IMR-90 (cell line): ENCODE results near the gene ACOX3. TPM values are rescaled to one million over a fixed set of nuclear protein-coding genes. Genes with fewer than 3 reads are reported as not detected.

ENCODE experiments used
- ATAC-seq: fragments of 200-7000 bp; cut with Tn5 transposase; 2 replicates; pipeline ENCODE4 v1.9.1; 2020; ENCODE audit warnings: low read depth, mild to moderate bottlenecking, moderate library complexity
- BruUV-seq: library from RNA; stranded (reverse); fragments of 400-500 nt; replicated peaks from 2 replicates; lab custom pipeline; 2021; lab: Mats Ljungman, UMichigan
- CTCF ChIA-PET: fragments of 300-600 bp; formaldehyde crosslinking; extraction: SDS; loops from one replicate; lab custom pipeline; 2021; ENCODE audit warnings: antibody characterized with exemption; lab: Yijun Ruan, JAX
- POLR2A ChIA-PET: fragments of 300-600 bp; sonication (Branson Sonifier 250); formaldehyde crosslinking; loops from one replicate; lab custom pipeline; 2022; ENCODE audit warnings: antibody characterized with exemption; ENCODE audit not compliant: unreplicated experiment; lab: Charles Lee
- DNase-seq: peaks from one replicate; pipeline ENCODE4 v3.0.0; 2013
- H2AFZ ChIP-seq: replicated peaks from 2 replicates; pipeline ENCODE3; 2013; ENCODE audit warnings: low read length, mild to moderate bottlenecking; ENCODE audit not compliant: poor library complexity
- H2AK5ac ChIP-seq: 2 replicates; pipeline ENCODE4 v1.6.1; 2013; ENCODE audit warnings: low read depth, low read length, inconsistent platforms
- H2AK9ac ChIP-seq: replicated peaks from 2 replicates; pipeline ENCODE3; 2013; ENCODE audit warnings: mild to moderate bottlenecking, low read depth, low read length, moderate library complexity; ENCODE audit not compliant: poor library complexity
- H2BK120ac ChIP-seq: 2 replicates; pipeline ENCODE4 v1.6.1; 2013; ENCODE audit warnings: low read depth, low read length, inconsistent platforms
- H2BK15ac ChIP-seq: 3 replicates; pipeline ENCODE4 v1.6.1; 2013; ENCODE audit warnings: low read depth, low read length, inconsistent platforms
- H2BK20ac ChIP-seq: 2 replicates; pipeline ENCODE4 v1.6.1; 2013; ENCODE audit warnings: low read depth, mild to moderate bottlenecking, inconsistent platforms, low read length, moderate library complexity
- H2BK5ac ChIP-seq: 2 replicates; pipeline ENCODE4 v1.6.1; 2013; ENCODE audit warnings: mild to moderate bottlenecking, low read depth, low read length, inconsistent platforms; ENCODE audit not compliant: poor library complexity, severe bottlenecking
- H3K14ac ChIP-seq: replicated peaks from 2 replicates; pipeline ENCODE4 v1.6.1; 2013; ENCODE audit warnings: low read depth, low read length, inconsistent platforms
- H3K18ac ChIP-seq: 2 replicates; pipeline ENCODE4 v1.6.1; 2013; ENCODE audit warnings: low read depth, low read length, control low read depth
- H3K23ac ChIP-seq: 2 replicates; pipeline ENCODE4 v1.6.1; 2013; ENCODE audit warnings: low read depth, low read length, inconsistent platforms
- H3K27ac ChIP-seq: 2 replicates; pipeline ENCODE4 v1.5.1; 2013; ENCODE audit warnings: mild to moderate bottlenecking, control low read depth, low read length; ENCODE audit not compliant: insufficient read depth
- H3K27me3 ChIP-seq: 2 replicates; pipeline ENCODE4 v1.6.1; 2013; ENCODE audit warnings: low read length; ENCODE audit not compliant: control insufficient read depth, insufficient read depth
- H3K36me3 ChIP-seq: 2 replicates; pipeline ENCODE4 v1.6.1; 2013; ENCODE audit warnings: low read length, mixed read lengths; ENCODE audit not compliant: control insufficient read depth, insufficient read depth
- H3K4ac ChIP-seq: 2 replicates; pipeline ENCODE4 v1.6.1; 2013; ENCODE audit warnings: low read depth, low read length, inconsistent platforms
- H3K4me1 ChIP-seq: 2 replicates; pipeline ENCODE4 v1.6.1; 2013; ENCODE audit warnings: low read length, mixed read lengths; ENCODE audit not compliant: control insufficient read depth, insufficient read depth
- H3K4me2 ChIP-seq: 2 replicates; pipeline ENCODE4 v1.6.1; 2013; ENCODE audit warnings: low read depth, mild to moderate bottlenecking, control low read depth, low read length, moderate library complexity
- H3K4me3 ChIP-seq: 2 replicates; pipeline ENCODE4 v1.5.1; 2013; ENCODE audit warnings: low read depth, mild to moderate bottlenecking, control low read depth, low read length, moderate library complexity; ENCODE audit not compliant: insufficient read depth
- H3K56ac ChIP-seq: 2 replicates; pipeline ENCODE4 v1.6.1; 2013; ENCODE audit warnings: low read length, inconsistent platforms; ENCODE audit not compliant: insufficient read depth; ENCODE audit errors: extremely low read depth
- H3K79me1 ChIP-seq, 2 experiments: 2 replicates each; pipeline ENCODE4 v1.6.1; 2013; ENCODE audit warnings: low read length in 2 of 2, inconsistent platforms in 1 of 2, low read depth in 1 of 2
- H3K9ac ChIP-seq: 2 replicates; pipeline ENCODE4 v1.6.1; 2013; ENCODE audit warnings: low read depth, low read length, control low read depth
- H3K9me1 ChIP-seq: 2 replicates; pipeline ENCODE4 v1.6.1; 2013; ENCODE audit warnings: low read length, inconsistent platforms; ENCODE audit not compliant: insufficient read depth
- H3K9me3 ChIP-seq: 2 replicates; pipeline ENCODE4 v1.6.1; 2013; ENCODE audit warnings: low read length; ENCODE audit not compliant: control insufficient read depth, insufficient read depth
- H4K20me1 ChIP-seq: 2 replicates; pipeline ENCODE4 v1.6.1; 2013; ENCODE audit warnings: low read length, inconsistent platforms; ENCODE audit not compliant: insufficient read depth
- H4K5ac ChIP-seq: 2 replicates; pipeline ENCODE4 v1.6.1; 2013; ENCODE audit warnings: mild to moderate bottlenecking, low read depth, low read length, control low read depth
- H4K8ac ChIP-seq, 2 experiments: 2 replicates each; pipeline ENCODE4 v1.6.1; 2013; ENCODE audit warnings: low read depth in 2 of 2, low read length in 2 of 2, control low read depth in 1 of 2, inconsistent platforms in 1 of 2
- H4K91ac ChIP-seq: 2 replicates; pipeline ENCODE4 v1.6.1; 2013; ENCODE audit warnings: low read depth, low read length, inconsistent platforms; ENCODE audit not compliant: insufficient read depth
- NFE2L2 ChIP-seq: fragments of 150-350 bp; IDR thresholded peaks from 2 replicates; pipeline ENCODE4 v1.6.1; 2016; ENCODE audit warnings: low read depth, mild to moderate bottlenecking, low read length
- WGBS, 2 experiments: methylation state at CpG; one replicate each; pipeline versions ENCODE4 v1.1.5 to v1.1.7; 2013; ENCODE audit warnings: missing lambda C conversion rate in 2 of 2; ENCODE audit not compliant: insufficient read length in 1 of 2; ENCODE audit errors: extremely low coverage in 2 of 2; 5-methylcytosine and 5-hydroxymethylcytosine counted together
- dilution Hi-C: fragments of 300-500 bp; cut with HindIII; formaldehyde crosslinking; loops from one replicate; pipeline ENCODE4 v1.14.3; 2018; ENCODE audit warnings: low sequenced_read_pairs; ENCODE audit not compliant: unreplicated experiment
- in situ Hi-C: fragments of 300-500 bp; cut with MboI; formaldehyde crosslinking; loops from 3 replicates; pipeline ENCODE4 v1.14.3; 2019; ENCODE audit warnings: low sequenced_read_pairs, inconsistent platforms, mixed read lengths
- intact Hi-C: fragments of 100-400 bp; cut with micrococcal nuclease; formaldehyde crosslinking; loops from 2 replicates; pipeline ENCODE4 v1.10.0; 2022
- polyA plus RNA-seq, 3 experiments: library from polyadenylated mRNA; depleted of rRNA; stranded (reverse); fragments of >200 nt; gene quantifications; 2 replicates each; pipeline ENCODE4 v1.2.3, GENCODE V29; 2012; ENCODE audit warnings: low replicate concordance in 1 of 3
- total RNA-seq: library from RNA; depleted of rRNA; stranded (reverse); fragments of >200 nt; gene quantifications from 2 replicates; pipeline ENCODE4 v1.2.3, GENCODE V29; 2012

The ACOX3 gene
- total and polyA plus RNA-seq, 2 of the 4 experiments (the other 2 are of a cell fraction): 15.2 to 25.8 TPM

GRCh38 chr4:8387615-8388527 lies 52.7 kb downstream of the ACOX3 start:
- H3K18ac ChIP-seq: no peak overlapping the region
- intact Hi-C loops: no loop called here
- dilution Hi-C loops: no loop called here
- in situ Hi-C loops: no loop called here
- ChIA-PET CTCF (no interaction called here), POLR2A (no interaction called here)
- H3K9me3 ChIP-seq: no peaks in the 10 kb centered on the region
- H2AK9ac ChIP-seq: no peak overlapping the region
- 90% methylated on average over 19 of the region's 33 CpGs; no CpG with 5 or more reads in 1 of the 2 experiments for WGBS, 2 experiments
- H3K27me3 ChIP-seq: no peaks in the 10 kb centered on the region
- H3K23ac ChIP-seq: no peak overlapping the region
- H4K5ac ChIP-seq: no peak overlapping the region
- H2AFZ ChIP-seq: no peak overlapping the region
- no peak overlapping the region for H3K9ac ChIP-seq
- H3K27ac ChIP-seq: no peak overlapping the region
- H3K4me3 ChIP-seq: no peak overlapping the region
- peaks cover 12% of the 10 kb centered on the region for H3K4me1 ChIP-seq
- H3K4me2 ChIP-seq: no peak overlapping the region
- H3K79me1 ChIP-seq: peaks cover 0 to 4% of the 10 kb centered on the region in 2 experiments; a peak in 1 of 4 replicates
- H3K9me1 ChIP-seq: peaks cover 14% of the 10 kb centered on the region; the same call in 1 of the 2 replicates
- H4K8ac ChIP-seq: no peak overlapping the region
- H2BK120ac ChIP-seq: no peak overlapping the region
- H2BK15ac ChIP-seq: no peak overlapping the region
- no TSS peak for BruUV-seq
- no peak overlapping the region for H2BK20ac ChIP-seq
- no peak overlapping the region for H2BK5ac ChIP-seq
- no peak overlapping the region for H3K56ac ChIP-seq
- H3K14ac ChIP-seq: no peak overlapping the region
- H2AK5ac ChIP-seq: no peak overlapping the region
- H4K91ac ChIP-seq: no peak overlapping the region
- H3K4ac ChIP-seq: no peak overlapping the region
- no peak for TF ChIP-seq NFE2L2
- no peak for ATAC-seq
- peaks cover 39% of the 10 kb centered on the region; the same call in 1 of the 2 replicates for H3K36me3 ChIP-seq
- no peak for DNase-seq
- peaks cover 19% of the 10 kb centered on the region; the same call in 1 of the 2 replicates for H4K20me1 ChIP-seq
